Hepatic stellate cell (primary cell): ENCODE results near the gene PCLAF.

Source experiments
- DNase-seq: peaks from one replicate; pipeline ENCODE4 v3.0.0; 2011; ENCODE audit warnings: low spot score

The PCLAF gene

DNA sequence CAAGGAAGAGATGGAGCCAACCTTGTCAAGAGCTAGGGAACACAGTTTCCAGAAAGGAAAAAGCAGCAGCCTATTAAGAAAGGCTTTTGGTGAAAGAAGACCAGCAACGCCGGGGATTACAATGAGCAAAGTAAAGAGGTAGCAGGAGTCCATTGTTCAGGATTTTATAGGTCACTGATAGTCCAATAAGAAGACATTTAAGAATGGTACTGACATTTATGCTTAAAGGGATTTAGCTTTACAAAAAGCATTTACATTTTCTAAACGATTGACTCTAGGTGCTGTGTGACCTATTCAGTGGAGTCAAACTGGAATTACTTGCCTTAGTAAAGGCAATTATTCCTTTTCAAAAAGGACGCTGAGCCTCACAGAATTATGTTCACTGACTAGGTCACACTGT lies 66.0 kb downstream of the PCLAF start:
- no peak for DNase-seq

DNA sequence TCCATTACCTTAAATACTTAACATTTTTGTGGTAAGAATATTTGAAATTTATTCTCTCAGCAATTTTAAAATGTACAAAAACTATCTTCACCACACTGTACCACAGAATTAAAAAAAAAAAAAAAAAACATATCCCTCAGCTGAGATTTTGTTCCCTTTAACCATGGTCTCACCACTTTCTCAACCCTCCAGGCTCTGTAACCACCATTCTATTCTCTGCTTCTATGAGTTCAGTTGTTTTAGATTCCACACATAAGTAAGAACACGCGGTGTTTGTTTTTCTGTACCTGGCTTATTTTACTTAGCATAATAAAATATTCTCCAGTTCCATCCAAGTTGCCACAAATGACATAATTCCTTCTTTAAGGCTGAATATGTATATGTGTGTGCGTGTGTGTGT lies 66.8 kb downstream of the PCLAF start:
- no peak for DNase-seq
